Activated CD4-positive, alpha-beta T cell treated with anti-CD3 and anti-CD28 coated beads, Interleukin-2, amount 50 U/mL, for 4 hours (primary cell): Measurements from ENCODE around the gene RDH13.
"Not testable (repeated sequence)": the region's sequence is repeated elsewhere in the genome, so short reads cannot be mapped to it uniquely, and the experiment has no call there.

Experiments used
- DNase-seq, 2 experiments: peaks; one replicate each; pipeline ENCODE4 v3.0.0-alpha.2; 2020

Gene RDH13

DNA sequence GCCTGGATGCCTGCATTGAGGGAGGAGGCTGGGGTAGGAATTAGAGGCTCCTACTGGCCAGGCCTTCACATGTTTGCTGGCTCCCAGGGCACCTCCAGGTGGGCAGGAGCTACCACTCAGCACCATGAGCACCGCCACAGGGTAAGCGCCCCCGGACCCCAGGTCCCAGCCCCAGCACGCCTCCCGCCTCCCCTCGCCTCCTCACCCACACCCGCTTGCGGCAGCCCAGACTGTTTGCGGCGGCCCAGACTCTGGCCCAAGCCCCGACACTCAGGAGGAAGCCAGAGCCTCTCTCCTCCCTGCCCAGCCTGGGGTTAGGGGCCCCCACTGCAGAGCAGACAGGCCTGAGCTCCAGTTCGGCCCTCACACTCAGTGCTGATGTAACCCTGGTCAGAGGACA, 13.4 kb upstream of the RDH13 start:
- no peak for DNase-seq

DNA sequence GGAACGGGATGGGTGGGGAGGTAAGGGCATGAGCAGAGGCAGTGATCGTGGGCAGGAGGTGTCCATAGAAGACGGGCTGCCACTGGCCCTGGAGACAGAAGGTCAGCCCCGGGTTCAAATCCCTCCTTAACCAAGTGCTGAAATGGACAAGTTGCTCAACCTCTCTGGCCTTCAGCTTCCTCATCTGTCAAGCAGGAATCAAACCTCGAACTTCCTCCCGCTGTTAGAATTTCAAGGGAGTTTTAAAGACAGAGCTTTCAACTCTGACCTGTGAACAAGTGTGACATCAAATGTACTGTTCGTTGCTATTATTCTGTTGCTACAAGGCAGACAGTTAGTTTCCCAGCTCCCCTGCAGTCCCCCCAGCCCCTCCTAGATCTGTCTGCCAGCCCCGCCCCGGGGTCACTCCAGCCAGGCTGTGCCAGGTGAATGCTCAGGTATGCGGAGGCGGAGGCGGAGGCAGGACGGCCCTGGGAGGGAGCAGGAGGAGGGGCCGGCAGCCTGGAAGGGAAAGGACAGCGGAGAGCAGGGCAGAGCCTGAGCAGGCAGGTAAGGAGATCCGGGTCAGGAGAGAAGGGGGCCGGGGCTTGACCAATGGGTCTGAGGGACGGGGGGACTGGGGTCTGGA, 12.5 kb upstream of the RDH13 start, which contains the start of gene EPS8L1:
Gene EPS8L1 (plus strand): TSS at position 499 of the 628 bp plus-strand sequence. CDS start 576 bp downstream, outside the sequence.
- DNase-seq, result no peak

DNA sequence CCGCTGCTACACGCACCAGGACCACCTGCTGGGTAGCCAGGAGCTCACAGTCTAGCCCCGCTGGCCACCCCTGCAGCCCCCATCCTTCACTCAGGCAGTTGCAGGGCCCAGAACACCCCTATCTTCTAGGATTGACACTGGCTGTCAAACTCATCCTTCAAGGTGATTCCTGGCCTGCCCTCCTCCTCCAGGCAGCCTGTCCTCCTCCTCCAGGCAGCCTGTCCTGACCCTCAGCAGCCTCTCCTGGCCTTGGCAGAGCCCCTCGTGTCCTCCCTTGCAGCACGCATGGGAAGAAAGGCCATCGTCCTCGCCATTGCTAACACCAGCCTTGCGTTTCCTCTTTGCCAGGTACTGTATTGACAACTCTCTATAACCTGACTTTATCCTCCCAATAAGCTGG, 9.0 kb upstream of the RDH13 start:
- DNase-seq, result no peak

DNA sequence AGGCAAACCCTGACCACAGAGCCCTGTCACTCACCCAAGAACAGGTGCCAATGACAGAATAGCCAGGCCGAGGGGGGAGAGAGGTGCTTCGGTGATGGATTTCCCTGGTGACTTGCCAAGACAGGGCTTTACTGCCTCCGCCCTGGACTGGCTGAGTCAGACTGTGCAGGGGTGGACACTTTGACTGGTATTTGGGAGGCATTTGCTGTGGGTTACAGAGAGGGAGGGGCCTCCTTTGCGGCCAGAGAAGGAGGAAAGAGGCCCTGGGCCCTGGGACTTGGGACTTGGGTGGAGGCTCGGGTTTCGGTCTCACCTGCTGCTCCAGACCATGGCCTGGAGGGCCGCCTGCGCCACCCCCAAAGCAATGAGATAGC, 8.2 kb upstream of the RDH13 start:
- DNase-seq, result no peak

DNA sequence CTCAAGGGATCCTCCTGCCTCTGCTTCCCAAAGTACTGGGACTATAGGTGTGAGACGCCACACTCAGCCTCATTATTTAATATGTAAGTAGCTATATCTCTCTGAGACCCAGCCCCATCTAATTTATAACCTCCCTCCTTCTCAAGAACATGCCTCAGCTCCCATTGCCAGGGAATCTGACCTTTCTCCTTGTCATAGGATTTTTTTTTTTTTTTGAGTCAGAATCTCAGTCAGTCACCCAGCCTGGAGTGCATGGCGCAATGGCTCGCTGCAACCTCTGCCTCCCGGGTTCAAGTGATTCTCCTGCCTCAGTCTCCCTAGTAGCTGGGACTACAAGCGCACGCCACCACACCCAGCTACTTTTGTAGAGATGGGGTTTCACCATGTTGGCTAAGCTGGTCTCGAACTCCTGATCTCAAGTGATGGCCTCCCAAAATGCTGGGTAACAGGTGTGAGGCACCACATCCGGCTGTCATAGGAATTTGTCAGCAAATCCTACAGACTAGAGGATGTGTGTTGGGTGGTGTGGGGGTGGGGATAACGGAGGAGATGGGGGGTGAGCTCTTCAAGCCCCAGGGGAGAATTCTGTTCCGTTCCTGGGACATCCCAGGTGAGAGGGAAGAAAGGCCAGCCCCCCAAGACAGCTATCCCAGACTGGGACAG, 7.6 kb upstream of the RDH13 start:
- no peak for DNase-seq

DNA sequence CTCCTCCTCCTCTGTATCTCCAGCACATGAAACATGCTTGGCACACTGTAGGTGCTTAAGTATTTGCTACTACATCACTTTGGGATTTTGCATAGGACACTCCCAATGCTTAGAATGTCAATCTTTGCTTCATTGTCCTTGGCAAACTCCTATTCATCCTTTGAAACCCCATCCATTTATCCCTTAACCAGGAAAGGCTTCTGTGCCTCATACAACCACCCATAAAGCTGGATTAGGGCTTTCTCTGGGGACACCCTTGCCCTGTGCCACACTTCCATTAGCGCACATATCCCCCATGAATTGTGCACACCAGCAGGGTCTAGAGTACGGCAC, 6.9 kb upstream of the RDH13 start:
- no peak for DNase-seq

DNA sequence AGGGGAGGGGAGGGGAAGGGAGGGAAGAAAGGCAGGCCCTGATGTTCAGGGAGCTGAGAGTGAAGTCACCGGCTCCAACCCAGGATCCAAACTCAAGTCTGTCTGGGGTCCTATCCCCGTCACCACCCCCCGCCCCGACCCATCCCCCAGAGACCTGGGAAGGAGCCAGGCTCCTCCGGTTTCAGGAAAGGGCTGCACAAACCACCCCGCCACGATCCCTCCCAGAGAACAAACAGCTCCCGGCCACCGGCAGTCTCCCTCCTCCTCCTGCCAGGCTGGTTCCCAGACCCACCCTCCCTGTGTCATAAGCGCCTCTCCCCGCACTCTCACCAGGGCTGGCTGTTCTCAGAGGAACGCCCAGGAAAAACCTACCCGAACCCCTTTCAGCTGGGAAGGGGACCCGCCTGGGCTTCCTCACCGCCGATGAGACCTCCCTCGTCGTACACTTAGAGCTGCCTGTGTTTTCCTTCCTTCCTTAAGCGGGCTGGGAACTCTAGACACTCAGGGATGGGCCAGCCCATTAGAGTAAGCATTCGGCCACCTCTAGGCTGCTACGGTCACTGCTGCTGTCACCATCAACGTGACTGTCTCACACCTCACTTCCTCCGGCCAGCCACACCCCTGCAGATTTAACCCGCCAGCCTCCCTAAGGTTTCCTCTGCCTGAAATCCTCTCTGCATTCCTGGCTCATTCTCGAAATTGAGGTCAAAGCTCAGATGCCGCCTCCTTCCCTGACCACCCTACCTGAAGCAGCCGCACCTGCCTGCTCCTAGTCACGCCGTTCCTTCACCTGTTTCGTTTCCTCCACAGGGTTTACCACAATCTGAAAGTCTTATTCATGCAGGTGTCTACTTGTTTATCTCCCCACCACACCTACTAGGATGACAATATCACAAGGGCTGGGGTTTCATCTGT, 6.3 kb upstream of the RDH13 start:
- DNase-seq, result no peak

DNA sequence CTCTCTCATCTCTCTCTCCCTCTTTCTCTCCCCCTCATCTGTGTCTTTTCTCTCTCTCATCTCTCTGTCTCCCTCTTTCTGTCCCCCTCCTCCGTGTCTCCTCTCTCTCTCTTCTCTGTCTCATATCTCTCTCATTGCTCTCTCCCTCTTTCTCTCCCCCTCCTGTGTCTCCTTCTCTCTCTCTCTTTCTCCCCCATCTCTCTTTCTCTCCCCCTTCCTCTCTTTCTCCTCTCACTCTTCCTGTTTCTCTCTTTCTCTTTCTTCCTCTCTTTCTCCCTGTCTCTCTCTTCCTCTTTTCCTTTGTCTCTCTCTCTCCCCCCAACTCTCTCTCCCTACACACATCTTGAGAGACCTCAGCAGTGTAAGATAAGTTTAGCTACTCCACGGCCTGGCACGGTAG, 4.9 kb upstream of the RDH13 start:
- DNase-seq, result no peak

DNA sequence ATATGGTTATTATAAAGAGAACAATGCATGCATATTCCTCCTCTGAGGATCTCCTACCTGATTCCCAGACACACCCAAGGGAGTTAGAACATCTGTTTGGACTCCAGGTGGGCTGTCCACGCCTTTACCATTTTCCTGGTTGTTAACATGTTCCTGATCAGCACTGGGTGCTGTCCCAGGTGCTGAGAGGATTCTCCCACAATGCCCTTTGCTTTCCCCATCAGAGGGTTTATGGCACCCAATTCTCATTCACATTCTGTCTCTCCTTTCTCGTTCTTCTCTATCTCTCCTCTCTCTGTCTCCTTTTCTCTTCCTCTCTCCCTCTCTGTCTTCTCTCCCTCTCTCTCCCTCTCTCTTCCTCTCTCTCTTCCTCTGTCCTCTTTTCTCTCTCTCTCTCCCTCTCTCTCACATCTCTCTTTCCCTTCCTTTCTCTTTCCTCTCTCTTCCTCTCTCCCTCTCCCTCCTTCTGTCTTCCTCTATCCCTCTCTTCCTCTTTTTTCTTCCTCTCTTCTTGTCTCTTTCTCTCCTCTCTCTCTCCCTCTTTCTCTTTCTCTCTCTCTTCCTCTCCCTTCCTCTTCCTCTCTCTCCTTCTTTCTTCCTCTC, 3.3 kb upstream of the RDH13 start:
- DNase-seq, result no peak

DNA sequence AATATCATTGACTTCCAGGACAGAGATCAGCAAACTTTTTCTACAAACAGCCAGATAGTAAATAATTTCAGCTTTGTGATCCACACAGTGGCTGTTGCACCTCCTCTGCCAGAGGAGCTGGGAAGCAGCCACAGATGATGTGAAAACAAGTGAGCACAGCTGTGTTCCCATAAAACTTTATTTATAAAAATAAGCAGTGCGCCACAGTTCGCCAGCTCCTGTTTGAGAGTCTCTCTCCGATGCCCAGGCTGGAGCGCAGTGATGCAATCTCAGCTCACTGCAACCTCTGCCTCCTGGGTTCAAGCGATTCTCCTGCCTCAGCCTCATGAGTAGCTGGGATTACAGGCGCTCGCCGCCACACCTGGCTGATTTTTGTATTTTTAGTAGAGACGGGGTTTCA, 2.6 kb upstream of the RDH13 start:
- not testable (repeated sequence) for DNase-seq

DNA sequence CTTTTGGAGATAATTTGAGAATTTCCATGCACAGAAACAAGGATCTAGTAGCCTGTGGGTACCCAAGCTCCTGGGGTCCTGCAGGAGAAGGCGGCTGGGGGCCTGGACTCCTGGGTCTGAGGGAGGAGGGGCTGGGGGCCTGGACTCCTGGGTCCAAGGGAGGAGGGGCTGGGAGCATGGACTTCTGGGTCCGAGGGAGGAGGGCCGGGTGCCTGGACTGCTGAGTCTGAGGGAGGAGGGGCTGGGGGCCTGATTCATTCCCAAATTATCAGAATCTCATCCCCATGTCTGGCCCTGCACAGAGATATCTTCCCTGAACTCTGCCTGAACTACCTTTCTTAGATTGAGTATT, 520 bp upstream of the RDH13 start:
- DNase-seq, result no peak

DNA sequence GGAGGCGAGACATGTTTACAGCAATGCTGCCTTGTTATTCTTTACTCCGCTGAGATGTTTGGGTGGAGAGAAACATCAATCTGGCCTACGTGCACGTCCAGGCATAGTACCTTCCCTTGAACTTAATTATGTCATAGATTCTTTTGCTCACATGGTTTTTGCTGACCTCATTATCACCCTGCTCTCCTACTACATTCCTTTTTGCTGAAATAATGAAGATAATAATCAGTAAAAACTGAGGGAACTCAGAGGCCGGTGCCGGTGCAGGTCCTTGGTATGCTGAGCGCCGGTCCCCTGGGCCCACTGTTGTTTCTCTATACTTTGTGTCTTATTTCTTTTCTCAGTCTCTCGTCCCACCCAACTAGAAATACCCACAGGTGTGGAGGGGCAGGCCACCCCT, 2.7 kb downstream of the RDH13 start:
- DNase-seq, result not testable (repeated sequence)

DNA sequence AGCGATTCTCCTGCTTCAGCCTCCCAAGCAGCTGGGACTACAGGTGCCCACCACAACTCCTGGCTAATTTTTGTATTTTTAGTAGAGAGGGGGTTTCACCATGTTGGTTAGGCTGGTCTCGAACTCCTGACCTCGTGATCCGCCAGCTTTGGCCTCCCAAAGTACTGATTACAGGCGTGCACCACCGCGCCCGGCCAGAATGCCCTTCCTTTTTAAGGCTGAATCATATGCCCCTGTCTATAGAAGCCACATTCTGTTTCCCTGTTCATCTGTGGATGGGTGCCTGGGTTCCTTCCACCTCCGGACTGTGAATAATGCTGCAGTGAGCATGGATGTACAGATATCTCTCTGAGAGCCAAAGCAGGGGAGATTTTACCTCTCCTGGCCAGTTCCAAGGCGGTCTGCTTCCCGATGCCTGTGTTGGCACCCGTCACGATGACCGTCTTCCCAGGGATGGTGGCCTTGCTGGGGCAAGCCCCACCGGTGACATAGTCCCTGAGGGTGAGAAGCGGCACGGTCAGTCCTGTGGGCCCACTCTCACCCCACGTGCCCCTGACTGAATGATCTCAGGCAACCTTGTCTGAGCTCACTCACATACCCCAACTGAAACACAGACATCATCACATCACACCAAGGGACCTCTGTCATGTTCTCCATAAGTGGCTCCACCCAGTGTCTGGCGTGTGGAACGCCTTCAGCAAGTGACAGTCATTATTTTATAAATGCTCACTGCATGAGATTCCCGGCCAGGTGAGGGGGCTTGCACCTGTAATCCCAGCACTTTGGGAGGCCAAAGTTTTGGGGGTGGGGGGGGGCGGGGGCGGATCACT, 4.0 kb downstream of the RDH13 start:
- no peak for DNase-seq

DNA sequence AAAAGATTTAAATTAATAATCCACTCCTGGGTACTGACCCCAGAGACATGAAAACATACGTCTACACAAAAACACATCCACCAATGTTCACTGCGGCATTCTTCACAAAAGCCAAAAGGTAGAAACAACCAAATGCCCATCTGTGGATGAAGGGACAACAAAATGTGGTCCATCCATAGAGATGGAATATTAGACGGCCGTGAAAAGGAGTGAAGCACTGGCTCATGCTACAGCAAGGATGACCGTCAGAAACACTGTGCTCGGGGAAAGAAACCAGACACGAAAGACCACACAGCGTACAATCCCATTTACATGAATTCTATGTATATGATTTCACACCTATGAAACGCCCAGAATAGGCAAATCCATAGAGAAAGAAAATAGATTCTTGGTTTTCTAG, 6.1 kb downstream of the RDH13 start:
- DNase-seq, result no peak

DNA sequence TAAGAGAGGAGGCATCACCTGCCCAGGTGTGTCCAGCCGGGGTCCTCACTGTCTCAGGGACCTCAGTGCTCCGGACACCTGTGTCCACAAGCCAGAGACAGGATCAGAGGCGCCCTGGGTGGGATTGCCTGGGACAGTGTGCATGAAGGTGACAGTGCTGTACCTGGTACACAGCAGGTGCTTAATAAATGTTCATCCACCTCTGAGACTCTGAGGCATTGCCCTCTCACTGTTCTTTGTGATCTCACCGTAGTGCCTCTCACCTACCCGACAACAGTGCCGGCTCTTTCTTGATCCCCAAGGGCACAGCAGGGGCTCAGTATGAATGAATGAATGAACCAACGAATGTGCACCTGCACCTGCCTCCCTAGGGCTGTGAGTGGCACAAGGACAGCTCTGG, 9.2 kb downstream of the RDH13 start:
- no peak for DNase-seq

DNA sequence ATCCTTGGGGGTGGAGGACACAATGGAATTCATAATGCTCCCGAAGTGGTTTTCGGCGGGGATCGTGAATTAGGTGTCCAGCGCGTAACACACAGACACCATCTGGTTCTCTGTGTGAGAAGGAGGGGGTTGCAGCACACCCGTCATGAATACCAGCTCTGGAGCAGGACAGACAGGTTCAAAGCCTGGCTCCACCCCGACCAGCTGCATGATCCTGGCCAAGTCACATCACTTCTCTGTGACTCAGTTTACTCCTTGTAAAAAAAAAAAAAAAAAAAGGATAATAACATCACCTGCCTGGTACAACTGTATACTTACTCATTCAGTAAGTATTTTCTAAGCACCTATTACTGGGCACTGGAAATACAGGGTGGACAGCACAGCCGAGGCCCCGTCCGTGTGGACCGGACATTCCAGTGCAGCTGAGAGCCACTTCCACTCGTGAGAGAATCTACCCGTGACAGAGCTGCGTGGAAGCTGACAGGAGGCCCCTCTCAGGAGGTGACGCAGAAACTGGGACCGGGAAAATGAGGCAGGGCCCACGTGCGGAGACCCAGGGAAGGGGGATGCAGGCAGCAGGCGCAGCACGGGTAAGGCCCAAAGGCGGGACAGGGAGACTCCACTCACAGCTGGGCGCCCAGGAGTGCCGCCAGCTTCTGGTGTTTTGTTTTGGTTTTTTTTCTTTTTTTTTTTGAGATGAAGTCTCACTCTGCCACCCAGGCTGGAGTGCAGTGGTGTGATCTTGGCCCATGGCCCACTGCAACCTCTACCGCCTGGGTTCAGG, 12.0 kb downstream of the RDH13 start:
- no peak for DNase-seq

DNA sequence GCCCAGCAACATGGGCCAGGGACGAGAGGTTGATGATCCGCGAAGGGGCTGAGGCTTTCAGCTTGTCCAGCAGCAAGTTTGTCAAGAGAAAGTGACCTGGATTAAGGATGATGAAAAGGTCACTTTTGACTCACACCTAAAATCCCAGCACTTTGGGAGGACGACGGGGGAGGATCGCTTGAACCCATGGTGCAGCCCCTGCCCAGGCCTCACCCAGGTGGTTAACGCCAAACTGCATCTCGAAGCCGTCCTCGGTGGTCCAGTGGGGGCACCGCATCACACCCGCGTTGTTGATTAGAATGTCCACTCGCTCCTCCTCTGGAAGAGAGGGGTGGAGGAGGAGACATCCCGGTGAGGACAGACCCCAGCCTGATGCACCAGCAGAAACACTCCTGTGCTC, 14.5 kb downstream of the RDH13 start:
- DNase-seq, result no peak

DNA sequence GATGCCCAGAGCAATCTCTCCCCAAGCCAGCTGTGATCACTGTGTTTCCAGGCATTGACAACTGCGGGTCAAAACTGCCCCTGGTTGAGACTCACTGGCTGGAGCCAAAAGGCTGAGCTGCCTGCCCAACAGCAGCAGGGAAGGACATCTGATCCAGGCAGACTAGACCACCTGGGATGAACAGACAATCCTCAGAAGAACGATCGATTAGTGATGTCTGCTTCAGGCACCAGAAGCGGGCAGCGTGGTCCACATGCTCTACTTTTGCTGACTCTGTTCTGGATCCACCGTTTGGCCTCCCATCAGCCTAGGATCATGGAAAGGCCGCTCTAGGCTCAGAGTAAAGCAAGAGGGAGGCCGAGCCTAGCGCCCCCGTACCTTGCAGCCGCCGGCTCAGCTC, 15.0 kb downstream of the RDH13 start:
- no peak for DNase-seq

DNA sequence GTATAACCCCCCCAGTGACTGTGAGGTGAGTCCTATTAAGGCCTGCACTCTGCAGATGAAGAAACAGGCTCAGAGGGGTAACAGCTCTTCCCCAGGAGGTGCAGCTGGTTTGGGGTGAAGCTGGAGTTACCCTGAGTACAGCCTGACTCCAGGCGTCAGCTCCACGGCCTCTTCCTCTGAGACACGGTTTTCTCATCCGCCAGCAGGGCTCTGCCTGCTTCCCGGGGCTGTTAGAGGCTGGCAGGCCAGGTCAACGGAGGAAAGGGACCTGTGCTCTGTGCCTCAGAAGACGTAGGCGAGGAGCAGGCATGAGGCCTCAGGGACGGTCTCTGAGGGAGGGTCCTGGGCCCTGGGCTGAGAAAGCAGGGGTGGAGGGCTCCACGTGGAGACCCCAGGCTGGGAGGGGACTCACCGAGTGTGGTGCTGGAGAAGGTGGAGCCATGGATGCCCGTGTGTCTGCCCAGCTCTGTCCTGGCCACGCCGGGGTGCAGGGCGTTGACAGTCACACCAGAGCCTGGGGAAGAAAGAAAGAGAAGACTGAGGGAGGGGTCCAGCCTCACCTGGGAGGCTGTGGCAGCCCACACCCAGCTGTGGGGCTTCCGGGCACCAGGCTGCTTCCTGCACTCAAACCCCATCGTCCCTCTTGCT, 15.8 kb downstream of the RDH13 start:
- no peak for DNase-seq

DNA sequence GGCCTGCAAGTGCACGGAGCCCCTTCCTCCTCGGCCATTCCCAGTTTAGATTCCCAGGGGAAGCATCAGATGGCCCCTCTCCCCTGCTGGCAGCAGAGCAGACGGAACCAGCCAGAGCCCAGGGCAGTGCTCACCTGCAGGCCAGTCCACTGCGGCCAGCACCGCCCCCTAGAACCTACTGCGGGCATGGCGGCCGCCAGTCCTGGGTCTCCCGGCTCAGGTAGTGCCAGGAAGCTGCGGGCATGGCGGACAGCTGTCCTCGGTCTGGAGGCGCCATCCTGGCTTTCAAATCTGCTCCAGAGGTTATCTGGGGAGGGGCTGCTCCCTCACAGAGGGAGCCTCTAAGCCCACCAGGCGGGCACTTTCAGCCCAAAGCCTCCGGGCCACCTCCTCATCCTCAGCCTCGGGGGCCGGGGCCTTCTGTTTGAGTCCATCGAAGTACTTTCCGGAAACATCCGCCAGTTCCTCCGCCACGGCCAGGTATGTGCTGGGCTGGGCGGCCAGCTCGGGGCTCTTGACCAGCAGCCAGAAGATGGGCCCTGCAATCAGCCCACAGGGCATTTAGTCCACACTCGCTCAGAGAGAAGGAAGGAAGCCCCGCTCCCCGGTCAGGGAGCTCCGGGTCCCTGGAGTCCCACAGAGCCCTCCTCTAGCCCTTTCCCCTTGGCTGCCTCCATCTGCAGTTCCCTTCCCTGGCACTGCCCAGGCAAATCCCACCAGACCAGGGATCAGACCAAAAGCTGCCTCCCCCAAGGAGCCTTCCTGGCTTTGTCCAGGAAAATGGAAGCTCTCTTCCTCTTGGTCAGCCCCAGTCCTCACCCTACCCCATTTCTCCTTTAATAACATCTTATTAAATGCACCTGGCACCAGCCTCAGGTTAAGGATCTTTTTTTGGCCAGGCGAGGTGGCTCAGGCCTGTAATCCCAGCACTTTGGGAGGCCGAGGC, 17.9 kb downstream of the RDH13 start:
- DNase-seq, result no peak
